Amniotic stem cell (primary cell): ENCODE measurements around the gene CBX2.
"Not testable (repeated sequence)": the region's sequence is repeated elsewhere in the genome, so short reads cannot be mapped to it uniquely, and the experiment has no call there.

Experiments used
- DNase-seq: peaks from one replicate; lab custom pipeline; 2025; lab: John Stamatoyannopoulos, UW

The CBX2 gene

GRCh38 chr17:79769570-79770506, 8.1 kb upstream of the CBX2 start:
- DNase-seq, result no peak

GRCh38 chr17:79771276-79771675, 6.7 kb upstream of the CBX2 start:
- DNase-seq, result no peak

- DNase-seq, result not testable (repeated sequence)
These were observed 5.2 kb upstream of the CBX2 start for GRCh38 chr17:79772726-79773125.

- no peak for DNase-seq
These were observed 3.4 kb upstream of the CBX2 start for GRCh38 chr17:79774561-79774975.

GRCh38 chr17:79775632-79776031, 2.3 kb upstream of the CBX2 start:
- no peak for DNase-seq

- DNase-seq, result no peak
These were observed 1.4 kb upstream of the CBX2 start for GRCh38 chr17:79776376-79777119.

- no peak for DNase-seq
These were observed 641 bp upstream of the CBX2 start for GRCh38 chr17:79777120-79777893.

GRCh38 chr17:79778504-79779083, 646 bp downstream of the CBX2 start:
- DNase-seq, result no peak

- no peak for DNase-seq
These were observed 1.2 kb downstream of the CBX2 start for GRCh38 chr17:79779084-79779529.

GRCh38 chr17:79779661-79780365, 1.9 kb downstream of the CBX2 start:
- DNase-seq, result no peak

GRCh38 chr17:79781012-79781650, 3.2 kb downstream of the CBX2 start:
- DNase-seq, result no peak

GRCh38 chr17:79781736-79782575, 4.0 kb downstream of the CBX2 start:
- DNase-seq, result no peak

GRCh38 chr17:79783891-79784290, 5.9 kb downstream of the CBX2 start:
- no peak for DNase-seq

GRCh38 chr17:79784353-79785016, 6.5 kb downstream of the CBX2 start:
- DNase-seq, result no peak

GRCh38 chr17:79785017-79785899, 7.3 kb downstream of the CBX2 start:
- no peak for DNase-seq

- DNase-seq, result no peak
These were observed 8.2 kb downstream of the CBX2 start for GRCh38 chr17:79785900-79786810.
